CD4-positive, alpha-beta T cell treated with Interleukin-1 beta for 1 hour (primary cell): ENCODE results near the gene BBS9.

ENCODE experiments used
- DNase-seq, 2 donors: peaks; one replicate each; pipeline ENCODE4 v3.0.0-alpha.2; 2020 to 2022

BBS9 gene

GRCh38 chr7:33128631-33128989, 754 bp upstream of the BBS9 start:
- DNase-seq: no peak

DNA sequence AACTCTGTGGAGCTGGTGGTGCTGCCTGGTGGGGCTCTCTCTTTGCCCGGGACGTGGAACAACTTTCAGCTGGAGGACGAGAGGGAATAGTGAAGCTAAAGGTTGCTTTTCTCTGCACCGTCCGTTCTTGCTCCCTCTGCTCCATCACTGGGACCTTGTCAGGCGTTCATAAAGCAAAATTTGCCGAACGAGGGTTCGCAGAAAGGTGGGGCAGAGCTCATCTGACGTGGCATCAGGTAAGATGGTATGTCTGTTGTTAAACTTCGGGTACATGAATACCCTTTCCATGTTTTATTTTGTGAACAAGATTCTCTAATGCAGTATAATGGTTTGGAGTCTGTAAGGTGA, 416 bp downstream of the BBS9 start:
- DNase-seq: no peak

- peak in 1 of 2 donors; percentile 15 for DNase-seq
Observed at GRCh38 chr7:33130184-33130583, 820 bp downstream of the BBS9 start.

- DNase-seq: no peak
Observed at GRCh38 chr7:33137103-33137502, 7.7 kb downstream of the BBS9 start.

GRCh38 chr7:33142585-33142984, 13.2 kb downstream of the BBS9 start:
- DNase-seq: no peak

DNA sequence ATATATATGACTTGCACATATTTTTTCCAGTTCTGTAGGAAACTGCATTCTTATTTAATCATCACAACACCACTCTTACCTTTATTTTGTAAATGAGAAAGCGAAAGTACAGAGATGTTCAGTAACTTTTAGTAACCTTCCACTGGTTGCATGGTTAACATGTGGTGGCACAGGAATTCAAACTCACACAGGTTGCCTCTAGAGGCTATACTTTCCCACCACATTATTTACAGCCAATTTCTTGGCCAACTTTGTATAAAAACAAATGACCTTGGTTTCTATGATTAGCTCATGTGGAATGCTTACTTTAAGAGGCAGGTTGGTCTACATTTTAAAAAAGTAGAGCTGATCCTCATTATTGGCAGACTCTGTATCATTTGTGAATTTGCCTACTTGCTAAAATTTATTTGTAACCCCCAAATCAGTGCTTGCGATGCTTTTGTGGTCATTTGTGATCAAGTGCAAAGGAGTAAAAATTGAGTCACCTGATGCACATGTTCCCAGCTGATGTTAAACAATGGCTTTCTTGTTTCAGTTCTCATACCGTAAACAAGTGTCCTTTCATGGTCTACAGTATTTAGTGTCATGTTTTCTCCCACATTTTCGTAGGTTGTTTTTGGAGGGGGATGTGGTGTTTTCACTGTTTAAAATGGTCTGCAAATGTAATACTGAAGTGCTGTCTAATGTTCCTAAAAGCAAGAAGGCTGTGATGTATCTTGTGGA, 14.8 kb downstream of the BBS9 start:
- no peak for DNase-seq

DNA sequence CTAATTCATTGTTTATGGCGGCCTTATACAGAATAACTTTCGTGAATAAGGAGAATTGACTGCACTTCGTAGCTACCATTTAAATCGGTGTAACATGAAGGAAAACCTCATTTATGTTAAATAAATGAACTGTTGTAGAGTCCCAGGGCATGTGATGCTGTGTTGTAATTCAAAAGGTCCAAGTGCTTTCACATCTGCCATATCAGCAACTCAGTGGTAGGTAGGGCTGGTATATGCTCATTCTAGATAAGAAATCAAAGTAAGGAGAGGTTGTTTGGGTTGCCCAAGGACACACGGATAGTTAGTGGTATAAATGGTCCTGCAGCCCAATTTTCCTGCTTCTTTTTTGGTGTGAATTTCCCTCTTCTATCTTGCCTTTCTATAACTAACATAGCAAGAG, 15.8 kb downstream of the BBS9 start:
- no peak for DNase-seq

DNA sequence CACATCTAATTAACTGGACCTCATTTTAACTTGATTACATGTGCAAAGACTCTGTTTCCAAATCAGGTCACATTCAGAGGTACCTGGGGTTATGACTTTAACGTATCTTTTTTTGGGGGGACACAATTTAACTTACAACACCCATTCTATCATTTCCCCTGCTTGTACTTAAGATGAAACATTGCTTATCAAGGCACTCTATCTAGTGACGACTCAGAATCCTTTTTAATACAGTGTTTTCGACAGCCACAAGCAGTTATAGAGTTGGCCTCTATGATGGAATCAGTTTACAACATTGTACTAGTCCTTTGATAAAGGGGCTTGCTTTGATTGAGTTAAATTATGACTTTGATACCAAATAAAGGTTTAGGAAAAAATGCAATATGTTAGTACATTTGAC, 22.7 kb downstream of the BBS9 start:
- DNase-seq: no peak

DNA sequence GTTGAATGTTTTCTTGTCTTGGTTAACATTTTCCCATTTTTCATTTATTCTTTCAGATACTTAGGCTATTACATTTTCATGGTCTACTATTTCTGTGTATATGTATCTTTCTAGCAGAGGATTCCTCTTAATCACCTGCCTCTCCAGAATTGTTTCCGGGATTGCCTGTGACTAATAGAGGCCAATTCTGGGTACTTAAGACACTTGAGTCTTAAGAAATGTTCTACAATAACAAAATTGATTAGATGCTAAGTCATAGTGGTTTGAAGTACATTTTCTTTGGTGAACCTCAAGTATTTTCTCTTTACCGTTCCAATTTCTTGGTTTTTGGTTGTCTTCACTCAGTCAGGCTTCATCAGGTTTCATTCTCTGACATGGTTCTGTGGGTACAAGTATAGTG, 26.4 kb downstream of the BBS9 start:
- no peak for DNase-seq

DNA sequence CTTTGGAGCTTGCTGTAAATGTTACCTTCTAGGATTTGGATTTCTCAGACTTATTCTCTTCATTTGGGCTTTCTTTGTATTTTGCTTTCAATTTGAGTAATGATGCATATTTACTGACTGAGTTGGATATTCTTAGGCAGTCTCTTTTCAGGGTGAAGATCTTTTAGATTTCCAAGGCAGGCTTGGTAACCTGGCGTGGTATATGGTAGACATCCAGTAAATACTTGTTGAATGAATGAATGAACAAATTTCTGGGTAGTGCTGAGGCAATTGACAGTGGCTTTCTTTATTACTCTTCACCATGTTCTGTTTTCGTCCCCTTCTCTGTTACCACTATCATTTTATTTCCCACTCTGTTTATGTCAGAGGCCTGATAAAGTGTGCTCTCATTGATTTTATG, 27.1 kb downstream of the BBS9 start:
- DNase-seq: no peak

GRCh38 chr7:33157311-33157710, 27.9 kb downstream of the BBS9 start:
- no peak for DNase-seq

DNA sequence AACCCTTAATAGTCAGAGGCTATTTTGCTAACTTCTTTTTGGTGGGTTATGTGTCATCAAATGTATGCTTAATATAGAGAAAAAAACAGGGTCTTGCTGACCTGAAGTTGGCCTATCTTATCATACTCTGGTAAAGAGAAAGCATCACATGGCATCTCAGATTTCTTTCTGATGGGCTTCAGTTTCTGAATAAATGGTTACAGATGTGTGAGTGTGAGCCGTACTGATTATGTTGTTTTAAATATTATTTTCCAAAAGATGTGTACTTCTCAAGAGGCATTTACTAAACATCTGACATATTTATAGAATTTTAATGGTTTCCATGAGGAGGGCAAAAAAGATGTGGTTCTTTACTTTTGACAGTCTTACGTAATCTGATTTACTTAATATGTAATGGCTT, 28.4 kb downstream of the BBS9 start:
- DNase-seq: no peak

GRCh38 chr7:33177876-33178275, 48.5 kb downstream of the BBS9 start:
- DNase-seq: no peak

DNA sequence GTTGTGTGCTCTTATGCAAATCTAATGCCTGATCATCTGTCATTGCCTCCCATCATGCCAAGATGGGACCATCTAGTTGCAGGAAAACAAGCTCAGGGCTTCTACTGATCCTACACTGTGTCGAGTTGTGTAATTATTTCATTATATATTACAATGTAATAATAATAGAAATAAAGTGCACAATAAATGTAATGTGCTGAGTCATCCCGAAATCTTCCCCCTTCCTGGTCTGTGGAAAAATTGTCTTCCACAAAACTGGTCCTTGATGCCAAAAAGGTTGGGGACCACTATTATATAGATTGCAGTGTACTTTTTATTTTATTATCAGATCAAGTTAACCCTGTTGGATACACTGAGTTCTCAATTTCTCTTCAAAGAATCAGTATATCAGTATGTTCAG, 50.2 kb downstream of the BBS9 start:
- no peak for DNase-seq

DNA sequence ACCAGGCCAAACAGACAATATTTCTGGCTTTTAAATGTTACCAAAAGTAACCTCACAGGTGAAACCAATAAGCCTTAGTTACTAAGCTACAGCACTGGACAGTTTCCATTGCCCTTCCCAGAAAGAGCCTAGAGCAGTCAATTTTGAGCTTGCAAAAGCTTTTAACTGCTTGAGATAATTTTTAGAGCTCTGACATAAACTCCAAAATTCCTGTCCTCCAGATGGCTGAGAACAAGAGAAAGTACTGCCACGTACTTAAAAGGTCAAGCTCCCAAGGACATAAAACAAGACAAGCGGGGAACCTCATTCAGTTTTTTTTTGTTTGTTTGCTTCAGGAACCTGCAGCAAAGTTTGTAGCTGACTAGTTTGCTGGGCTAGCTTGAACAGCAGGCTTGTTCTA, 54.1 kb downstream of the BBS9 start:
- DNase-seq: no peak

DNA sequence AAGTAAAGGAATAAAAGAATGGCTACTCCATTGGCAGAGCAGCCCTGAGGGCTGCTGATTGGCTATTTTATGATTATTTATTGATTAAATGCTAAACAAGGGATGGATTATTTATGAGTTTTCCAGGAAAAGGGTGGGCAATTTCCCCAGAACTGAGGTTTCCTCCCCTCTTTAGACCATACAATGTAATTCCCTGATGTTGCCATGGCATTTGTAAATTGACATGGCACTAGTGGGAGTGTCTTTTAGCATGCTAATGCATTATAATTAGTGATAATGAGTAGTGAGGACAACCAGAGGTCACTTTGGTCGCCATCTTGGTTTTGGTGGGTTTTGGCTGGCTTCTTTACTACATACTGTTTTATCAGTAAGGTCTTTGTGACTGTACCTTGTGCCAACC, 55.5 kb downstream of the BBS9 start:
- no peak for DNase-seq

GRCh38 chr7:33185786-33186185, 56.4 kb downstream of the BBS9 start:
- DNase-seq: peak in 1 of 2 donors; percentile 45

DNA sequence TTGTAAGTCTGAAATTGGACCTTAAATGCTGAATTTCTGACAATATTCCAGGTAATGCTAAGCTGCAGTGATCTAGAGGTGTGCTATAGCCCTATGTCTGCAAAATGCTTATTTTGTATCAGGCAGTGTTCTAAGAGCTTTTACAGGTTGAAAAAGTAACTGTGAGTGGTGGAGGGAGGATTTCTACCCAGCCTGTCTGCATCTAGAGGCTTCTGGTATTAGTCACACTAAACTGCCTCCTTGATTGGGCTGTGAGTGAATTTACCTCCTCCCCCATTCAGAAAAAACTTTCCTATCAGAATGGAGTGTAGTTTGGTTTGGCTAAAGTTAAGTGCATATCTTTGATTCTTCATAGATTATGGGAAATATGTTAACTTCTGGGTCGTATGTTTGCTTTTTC, 56.8 kb downstream of the BBS9 start:
- DNase-seq: no peak

DNA sequence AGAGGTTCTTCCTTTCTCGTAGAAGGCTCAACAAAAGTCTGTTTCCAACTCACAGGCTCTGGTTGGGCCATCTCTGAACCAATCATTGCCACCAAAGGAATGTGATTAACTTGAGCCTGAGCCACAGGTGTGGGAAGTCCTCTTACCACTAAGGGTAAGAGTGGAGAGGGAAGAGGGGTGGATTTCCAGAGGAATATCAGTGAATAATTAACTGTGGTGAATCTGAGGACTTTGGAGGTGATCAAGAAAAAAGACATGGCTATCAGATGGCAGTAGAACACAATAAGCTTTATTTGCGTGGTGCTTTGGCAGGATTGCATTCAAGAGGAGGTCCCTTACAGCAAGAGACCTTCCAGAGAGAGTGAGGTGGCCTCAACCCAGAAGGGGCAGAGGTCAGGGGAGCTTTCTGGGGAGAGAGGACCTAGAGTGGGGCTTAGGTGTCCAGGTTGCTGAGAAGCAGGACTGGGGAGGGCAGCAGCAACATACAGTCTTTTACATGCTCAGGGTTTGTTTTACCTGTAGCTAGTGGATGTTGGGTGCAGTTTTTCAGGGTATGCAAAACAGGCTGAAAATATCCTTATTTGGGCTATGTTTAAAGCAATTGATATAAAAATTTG, 61.4 kb downstream of the BBS9 start:
- no peak for DNase-seq

- DNase-seq: peak in 1 of 2 donors; percentile 32
Observed at GRCh38 chr7:33191340-33191739, 62.0 kb downstream of the BBS9 start.

DNA sequence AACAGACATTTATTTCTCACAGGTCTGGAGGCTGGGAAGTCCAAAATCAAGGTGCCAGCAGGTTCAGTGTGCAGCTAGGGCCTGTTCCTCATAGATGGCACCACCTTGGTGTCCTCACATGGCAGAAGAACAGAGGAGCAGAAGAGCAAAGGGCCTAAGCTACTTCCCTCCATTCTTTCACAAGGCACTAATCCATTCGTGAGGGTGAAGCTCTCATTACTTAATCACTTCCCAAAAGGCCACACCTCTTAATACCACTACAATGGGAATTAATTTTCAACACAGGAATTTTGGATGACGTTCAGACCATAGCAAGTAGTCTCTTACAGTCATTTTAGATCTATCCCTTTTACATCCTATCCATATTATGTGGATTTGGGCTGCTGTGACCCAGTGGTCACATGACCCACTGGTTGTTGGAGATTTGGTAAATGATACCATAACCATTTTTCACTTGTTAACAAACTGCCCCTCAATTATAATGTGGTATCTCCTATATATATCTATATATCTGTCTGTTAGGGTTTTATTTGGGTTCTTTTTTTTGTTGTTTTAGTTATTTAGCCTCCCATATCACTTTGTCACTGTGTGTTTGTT, 63.4 kb downstream of the BBS9 start:
- no peak for DNase-seq

DNA sequence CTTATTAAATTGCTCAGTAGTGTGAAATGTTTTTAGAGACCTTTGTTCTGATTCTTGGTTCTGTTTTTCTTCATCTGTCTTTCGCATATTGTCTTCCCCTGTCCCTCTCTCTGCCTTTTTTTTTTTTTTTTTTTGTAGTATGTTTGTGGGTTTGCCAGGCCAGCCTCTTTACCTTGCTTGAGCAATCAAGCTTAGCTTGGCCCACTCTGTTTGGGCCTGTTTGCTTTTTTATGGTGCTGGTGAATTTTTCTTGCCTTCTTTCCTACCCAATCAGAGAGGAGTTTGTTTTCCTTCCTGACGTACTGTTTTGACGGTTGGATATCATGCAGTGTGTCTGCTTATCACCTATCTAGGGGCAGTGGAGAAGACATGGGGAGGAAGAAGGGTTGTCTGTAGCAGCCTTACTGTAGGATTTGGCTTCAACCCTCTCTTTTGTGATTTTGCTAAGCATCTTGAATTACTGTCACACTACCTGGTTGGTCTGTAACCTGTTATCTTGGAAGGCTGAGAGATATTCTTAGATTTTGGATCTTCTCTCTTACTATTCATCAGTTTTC, 64.0 kb downstream of the BBS9 start:
- DNase-seq: no peak

- no peak for DNase-seq
Observed at GRCh38 chr7:33195264-33195663, 65.9 kb downstream of the BBS9 start.

GRCh38 chr7:33196221-33196620, 66.9 kb downstream of the BBS9 start:
- no peak for DNase-seq

DNA sequence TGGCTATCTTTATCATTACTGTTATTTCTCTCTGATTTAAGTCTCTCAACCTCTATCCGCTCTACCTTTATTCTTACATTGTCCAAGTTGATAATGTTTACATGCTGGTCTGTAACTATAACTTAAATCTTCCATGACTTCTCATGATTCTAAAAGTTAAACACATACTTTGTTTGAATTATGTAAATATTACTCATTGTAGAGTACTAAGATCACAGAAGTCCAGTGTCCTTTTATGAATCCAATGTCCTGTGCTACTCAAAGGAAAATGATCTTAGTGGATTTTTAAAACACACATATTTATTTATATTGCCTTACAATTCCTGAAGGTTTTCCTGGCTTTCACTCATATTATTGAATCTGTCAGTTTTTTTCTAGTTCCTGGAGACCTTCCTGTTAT, 70.9 kb downstream of the BBS9 start:
- DNase-seq: no peak
